Activated T-cell treated with anti-CD3 and anti-CD28 coated beads for 1 hour (primary cell): ENCODE results near the gene TMOD1.
A peak's percentile ranks its signal among the peaks of the same experiment; 100 is the strongest.
"Not testable (repeated sequence)": the region's sequence is repeated elsewhere in the genome, so short reads cannot be mapped to it uniquely, and the experiment has no call there.

Experiments used
- DNase-seq: peaks from one replicate; pipeline ENCODE4 v3.0.0-alpha.2; 2020; ENCODE audit warnings: low read depth

Gene TMOD1

GRCh38 chr9:97594381-97594921 is 93.0 kb downstream of the TMOD1 start:
- DNase-seq: no peak

DNA sequence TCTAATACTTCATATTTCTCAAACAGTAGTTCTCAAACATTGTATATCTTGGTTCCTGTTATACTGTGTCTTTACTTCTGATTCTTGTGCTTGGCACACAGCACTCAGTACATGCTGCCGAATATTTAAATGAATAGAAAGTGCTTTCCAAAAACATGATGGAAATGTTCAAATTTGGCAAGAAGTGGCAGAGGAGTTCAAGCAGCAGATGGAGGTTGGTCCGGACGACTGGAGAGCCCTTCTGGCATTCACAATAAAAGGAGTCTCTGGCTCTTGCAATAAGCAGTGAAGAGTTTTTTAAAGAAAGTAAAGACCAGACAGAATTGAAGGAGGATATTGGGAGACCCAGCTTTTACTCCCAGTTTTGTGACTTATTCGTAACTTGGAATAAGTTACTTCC is 95.4 kb downstream of the TMOD1 start:
- no peak for DNase-seq

DNA sequence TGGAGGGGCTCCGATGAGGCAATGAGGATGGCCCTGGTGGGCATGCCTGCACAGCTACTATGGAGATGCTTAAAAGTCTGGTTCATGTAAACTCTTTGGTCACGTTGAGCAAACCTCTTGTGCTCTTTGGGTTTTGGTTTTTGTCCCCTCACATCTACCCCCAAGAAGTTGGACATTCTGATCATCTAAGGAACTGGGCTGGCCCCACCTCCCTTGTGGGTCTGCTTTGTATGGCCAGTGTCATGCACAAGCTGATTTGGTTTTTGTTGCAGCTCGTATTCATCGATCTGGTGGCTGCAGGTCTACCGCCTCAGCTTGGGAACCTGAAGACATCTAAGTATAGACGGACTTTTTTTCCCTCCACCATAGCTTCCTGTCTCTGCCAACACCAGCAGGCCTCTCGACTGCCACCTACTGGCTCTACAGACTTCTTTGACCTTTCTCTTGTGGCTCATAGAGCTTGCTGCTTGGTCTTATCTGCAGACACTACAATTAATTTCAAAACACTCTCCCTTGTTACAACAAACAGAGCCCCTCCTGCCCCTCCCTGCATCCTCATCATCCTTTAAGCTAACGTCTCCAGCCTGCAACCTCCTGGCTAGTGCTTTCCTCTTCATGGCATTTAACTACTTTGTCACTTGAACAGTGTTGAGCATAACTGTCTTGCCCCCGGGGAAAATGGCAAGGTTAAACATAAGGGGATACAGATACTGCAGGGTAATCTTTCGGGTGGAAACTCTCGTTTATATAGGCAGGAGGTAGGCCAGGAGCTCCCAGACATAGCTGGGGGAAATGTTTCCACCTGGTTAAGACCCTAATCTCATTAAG is 97.2 kb downstream of the TMOD1 start:
- DNase-seq: peak; percentile 62

DNA sequence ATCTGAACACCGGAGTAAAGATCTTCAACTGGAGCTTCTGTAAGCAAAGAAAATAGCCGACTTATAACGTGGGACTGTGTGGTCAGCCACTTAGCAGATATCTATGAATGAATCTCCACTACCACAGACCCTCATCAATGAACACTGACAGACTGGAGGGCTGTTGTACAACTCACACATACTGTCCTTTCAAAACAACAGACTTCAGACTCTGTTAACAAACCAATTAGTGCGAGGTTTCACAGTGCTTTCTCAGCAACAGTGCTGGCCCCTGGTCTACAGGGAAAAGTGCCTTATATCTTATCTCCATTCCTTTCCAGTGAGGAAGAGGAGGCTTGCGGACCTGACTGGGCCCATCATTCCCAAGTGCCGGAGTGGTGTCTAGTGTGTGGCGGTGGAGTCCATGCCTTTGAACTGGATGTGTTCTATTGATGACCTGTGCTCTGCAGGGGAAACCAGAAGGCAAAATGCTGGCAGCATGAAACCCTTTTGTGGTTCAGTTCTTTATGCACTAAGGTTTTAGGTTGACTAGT is 97.9 kb downstream of the TMOD1 start:
- no peak for DNase-seq

- DNase-seq: no peak
Measured at GRCh38 chr9:97600531-97601227, 99.2 kb downstream of the TMOD1 start.

DNA sequence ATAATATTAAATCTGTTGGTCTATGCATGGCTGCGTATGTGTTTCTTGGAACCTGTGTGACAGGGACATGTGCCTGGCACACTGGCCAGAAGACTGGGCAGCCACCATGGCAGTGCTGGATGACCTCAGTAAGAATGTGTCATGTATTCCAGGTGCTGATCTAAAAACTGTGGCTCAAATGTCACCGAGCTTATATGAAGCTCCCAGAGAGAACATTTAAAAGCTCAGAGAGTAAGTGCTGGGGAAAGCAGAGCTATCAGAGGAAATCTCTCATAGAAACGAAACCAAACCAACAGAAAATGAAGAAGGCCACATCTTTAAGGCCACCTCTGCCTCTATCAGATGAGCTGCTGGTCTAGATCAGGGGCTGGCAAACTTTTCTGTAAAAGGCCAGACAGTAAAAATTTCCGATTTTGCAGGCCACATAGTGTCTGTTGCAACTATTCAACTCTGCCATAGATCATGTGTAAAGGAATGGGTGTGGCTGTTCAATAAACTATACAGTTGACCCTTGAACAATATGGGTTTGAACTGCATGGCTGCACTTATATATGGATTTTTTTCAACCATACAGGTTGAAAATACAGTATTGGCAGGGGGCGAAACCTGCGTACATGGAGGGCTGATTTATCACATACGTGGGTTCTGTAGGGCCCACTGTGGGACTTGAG is 99.9 kb downstream of the TMOD1 start:
- no peak for DNase-seq

GRCh38 chr9:97602430-97602829 is 101.0 kb downstream of the TMOD1 start:
- no peak for DNase-seq

GRCh38 chr9:97604901-97605645 is 103.6 kb downstream of the TMOD1 start:
- no peak for DNase-seq

GRCh38 chr9:97615439-97616072 is 114.1 kb downstream of the TMOD1 start:
- DNase-seq: peak; percentile 39

GRCh38 chr9:97617939-97618416 is 116.5 kb downstream of the TMOD1 start:
- no peak for DNase-seq

DNA sequence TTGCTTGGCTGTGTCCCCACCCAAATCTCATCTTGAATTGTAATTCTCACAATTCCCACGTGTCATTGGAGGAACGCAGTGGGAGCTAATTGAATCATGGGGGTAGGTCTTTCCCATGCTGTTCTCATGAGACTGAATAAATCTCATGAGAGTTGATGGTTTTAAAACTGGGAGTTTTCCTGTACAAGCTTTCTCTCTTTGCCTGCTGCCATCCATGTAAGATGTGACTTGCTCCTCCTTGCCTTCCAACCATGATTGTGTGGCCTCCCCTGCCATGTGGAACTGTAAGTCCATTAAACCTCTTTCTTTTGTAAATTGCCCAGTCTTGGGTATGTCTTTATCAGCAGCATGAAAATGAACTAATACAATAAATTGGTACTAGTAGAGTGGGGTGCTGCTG is 118.6 kb downstream of the TMOD1 start:
- DNase-seq: not testable (repeated sequence)

- not testable (repeated sequence) for DNase-seq
Measured at GRCh38 chr9:97622483-97622882, 121.0 kb downstream of the TMOD1 start.

GRCh38 chr9:97623946-97624345 is 122.5 kb downstream of the TMOD1 start:
- DNase-seq: no peak

DNA sequence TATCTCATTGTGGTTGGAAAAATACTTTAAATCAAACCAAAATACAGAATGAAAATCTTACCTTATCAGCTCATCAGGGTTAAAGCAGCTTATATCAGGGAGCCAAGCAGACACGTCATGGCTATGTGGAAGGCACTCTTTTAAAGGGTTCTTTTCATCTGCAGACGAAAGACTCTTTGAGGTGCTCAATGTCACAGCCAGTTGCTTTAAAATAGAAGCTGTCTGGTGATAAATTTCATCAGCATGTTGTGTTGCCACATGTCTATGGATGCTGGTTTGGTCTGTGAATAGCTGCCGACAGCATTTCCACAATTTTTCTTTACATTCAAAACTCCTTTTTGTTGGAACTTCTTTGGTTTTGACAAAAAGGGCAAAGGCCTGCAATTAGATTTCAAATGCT is 124.2 kb downstream of the TMOD1 start:
- no peak for DNase-seq

DNA sequence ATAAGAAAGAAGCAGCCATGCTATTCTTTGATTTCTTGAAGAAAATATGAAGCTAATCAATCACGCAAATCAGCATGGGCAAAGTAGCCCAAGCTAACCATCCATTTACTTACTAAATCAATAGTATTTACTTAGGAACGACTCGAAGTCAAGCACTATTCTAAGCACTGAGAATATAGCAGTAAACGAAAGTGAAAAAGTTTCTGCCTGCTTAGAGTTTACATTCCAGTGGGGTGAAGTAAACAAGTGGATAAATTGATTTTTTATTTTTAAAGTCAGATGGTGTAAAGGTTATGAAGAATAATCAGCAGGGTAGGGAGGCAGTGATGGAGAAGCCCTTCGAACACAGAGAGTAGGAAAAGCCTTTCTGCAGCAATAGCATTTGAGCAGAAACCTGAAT is 126.2 kb downstream of the TMOD1 start:
- DNase-seq: no peak

DNA sequence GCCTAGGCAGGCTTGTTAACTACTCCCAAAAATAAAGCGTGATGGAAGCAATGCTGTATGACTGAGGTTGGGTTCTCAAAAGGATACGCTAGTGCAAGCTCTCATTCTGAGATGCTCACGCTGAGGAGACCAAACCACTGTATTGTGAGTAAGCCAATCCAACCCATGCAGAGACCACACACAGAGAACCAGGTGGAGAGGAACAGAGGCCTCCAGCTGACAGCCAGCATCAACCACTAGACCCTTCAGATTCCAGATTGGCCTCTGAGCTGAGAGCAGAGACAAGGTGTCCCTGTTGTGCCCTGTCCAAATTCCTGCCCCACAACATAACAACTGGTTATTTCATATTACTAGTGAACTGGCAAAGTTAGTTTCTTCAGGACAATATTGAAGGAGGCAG is 127.2 kb downstream of the TMOD1 start:
- DNase-seq: no peak

- no peak for DNase-seq
Measured at GRCh38 chr9:97629156-97629555, 127.7 kb downstream of the TMOD1 start.

DNA sequence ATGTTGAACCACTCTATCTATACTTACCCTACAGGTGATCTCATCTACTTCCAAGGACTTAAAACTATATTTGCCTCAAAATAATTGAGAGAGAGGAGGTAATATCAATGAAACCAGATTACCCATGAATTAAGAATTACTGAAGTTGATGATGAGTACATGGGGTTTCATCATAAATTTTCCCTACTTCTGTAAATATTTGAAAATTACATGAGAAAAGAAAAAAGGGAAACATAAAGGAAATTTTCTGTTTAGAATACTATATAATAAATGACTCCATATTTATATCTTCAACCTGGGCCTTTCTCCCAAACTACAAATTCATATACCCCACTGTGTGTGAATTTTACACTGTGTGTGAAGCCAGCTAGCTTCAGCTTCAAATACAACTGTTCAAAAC is 129.1 kb downstream of the TMOD1 start:
- DNase-seq: no peak

GRCh38 chr9:97632248-97632984 is 130.9 kb downstream of the TMOD1 start:
- no peak for DNase-seq
